ENCODE data around the gene FITM1.

Gene FITM1

GRCh38 chr14:24149302-24149969, 19.0 kb downstream of the FITM1 start:
- in situ Hi-C loops (cut with HindIII; ENCODE audit: low pct_ligation_motif_present, low pct_unique_long_range_greater_than_20kb, low sequenced_read_pairs): no loop called here
- DNase-seq: no peak

- in situ Hi-C loops (cut with HindIII; ENCODE audit: low pct_ligation_motif_present, low pct_unique_long_range_greater_than_20kb, low sequenced_read_pairs): no loop called here
- DNase-seq: no peak
These were observed 19.6 kb downstream of the FITM1 start for GRCh38 chr14:24150061-24150460.

GRCh38 chr14:24150567-24150966, 20.1 kb downstream of the FITM1 start:
- in situ Hi-C loops (cut with HindIII; ENCODE audit: low pct_ligation_motif_present, low pct_unique_long_range_greater_than_20kb, low sequenced_read_pairs): no loop called here
- DNase-seq: no peak

DNA sequence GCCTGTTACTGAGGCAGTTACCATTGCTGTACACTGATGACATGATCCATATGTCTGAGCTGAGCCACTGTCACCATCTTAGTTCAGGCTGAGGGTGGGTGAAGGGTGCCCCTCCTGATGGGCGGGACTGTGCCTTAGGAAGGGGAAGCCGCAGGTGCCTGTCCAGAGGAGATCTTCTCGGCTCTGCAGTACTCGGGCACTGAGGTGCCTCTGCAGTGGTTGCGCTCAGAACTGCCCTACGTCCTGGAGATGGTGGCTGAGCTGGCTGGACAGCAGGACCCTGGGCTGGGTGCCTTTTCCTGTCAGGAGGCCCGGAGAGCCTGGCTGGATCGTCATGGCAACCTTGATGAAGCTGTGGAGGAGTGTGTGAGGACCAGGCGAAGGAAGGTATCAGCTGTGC, 20.5 kb downstream of the FITM1 start:
- in situ Hi-C loops (cut with HindIII; ENCODE audit: low pct_ligation_motif_present, low pct_unique_long_range_greater_than_20kb, low sequenced_read_pairs): no loop called here

GRCh38 chr14:24151404-24152080, 21.1 kb downstream of the FITM1 start:
- DNase-seq: no peak

More for the DNA sequence above, 20.5 kb downstream of the FITM1 start:
- no peak for DNase-seq

GRCh38 chr14:24155100-24155499, 24.6 kb downstream of the FITM1 start:
- in situ Hi-C loops (cut with HindIII; ENCODE audit: low pct_ligation_motif_present, low pct_unique_long_range_greater_than_20kb, low sequenced_read_pairs): no loop called here
- no peak for DNase-seq

More at GRCh38 chr14:24151404-24152080, 21.1 kb downstream of the FITM1 start:
- in situ Hi-C loops (cut with HindIII; ENCODE audit: low pct_ligation_motif_present, low pct_unique_long_range_greater_than_20kb, low sequenced_read_pairs): no loop called here

DNA sequence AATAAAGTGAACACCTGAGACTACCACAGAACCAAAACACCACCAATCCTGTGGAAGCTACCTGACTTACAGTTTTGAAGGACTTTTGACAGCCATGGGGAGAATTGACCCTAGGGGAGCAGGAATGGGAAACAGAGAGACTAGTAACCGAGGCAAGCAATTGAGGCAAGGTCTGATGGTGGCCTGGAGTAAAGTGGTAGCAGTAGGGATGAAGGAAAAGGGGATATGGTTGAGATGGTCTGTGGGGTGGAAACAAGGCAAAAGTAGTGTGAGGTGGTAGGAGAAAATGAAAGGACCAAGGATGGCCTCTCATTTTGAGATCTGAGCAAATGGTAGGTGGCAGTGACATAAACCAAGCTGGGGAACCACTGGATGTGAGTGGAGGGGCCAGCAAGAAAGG, 26.4 kb downstream of the FITM1 start:
- in situ Hi-C loops (cut with HindIII; ENCODE audit: low pct_ligation_motif_present, low pct_unique_long_range_greater_than_20kb, low sequenced_read_pairs): no loop called here
- DNase-seq: no peak

- in situ Hi-C loops (cut with HindIII; ENCODE audit: low pct_ligation_motif_present, low pct_unique_long_range_greater_than_20kb, low sequenced_read_pairs): no loop called here
- DNase-seq: no peak
These were observed 26.9 kb downstream of the FITM1 start for GRCh38 chr14:24157331-24157730.

GRCh38 chr14:24159777-24160498, 29.5 kb downstream of the FITM1 start:
- DNase-seq: no peak
- in situ Hi-C loops (cut with HindIII; ENCODE audit: low pct_ligation_motif_present, low pct_unique_long_range_greater_than_20kb, low sequenced_read_pairs): no loop called here

DNA sequence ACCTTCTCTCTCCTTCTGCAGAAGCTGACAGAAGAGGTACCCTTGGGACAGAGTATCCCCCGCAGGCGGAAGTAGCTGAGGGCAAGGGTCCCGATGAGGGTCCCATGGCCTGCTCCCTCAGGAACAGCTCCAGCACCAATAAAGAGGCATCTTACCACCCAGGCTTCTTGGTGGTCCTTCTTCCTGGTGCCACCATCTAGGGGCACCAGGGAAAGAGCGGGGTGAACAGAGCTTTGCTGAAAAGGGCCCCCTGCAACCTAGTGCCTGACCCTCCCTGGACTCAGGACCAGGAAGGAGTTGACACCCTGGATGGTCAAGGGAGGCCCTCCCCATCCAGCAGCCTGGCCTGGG, 30.0 kb downstream of the FITM1 start:
- no peak for DNase-seq
- in situ Hi-C loops (cut with HindIII; ENCODE audit: low pct_ligation_motif_present, low pct_unique_long_range_greater_than_20kb, low sequenced_read_pairs): no loop called here

- in situ Hi-C loops (cut with HindIII; ENCODE audit: low pct_ligation_motif_present, low pct_unique_long_range_greater_than_20kb, low sequenced_read_pairs): no loop called here
- peak; percentile 93 for DNase-seq
These were observed 30.7 kb downstream of the FITM1 start, which contains the start of gene IRF9 for GRCh38 chr14:24160850-24161804. Gene IRF9, plus strand, starts transcription at chr14:24161265. Its CDS starts 880 bp downstream, at chr14:24162145.

DNA sequence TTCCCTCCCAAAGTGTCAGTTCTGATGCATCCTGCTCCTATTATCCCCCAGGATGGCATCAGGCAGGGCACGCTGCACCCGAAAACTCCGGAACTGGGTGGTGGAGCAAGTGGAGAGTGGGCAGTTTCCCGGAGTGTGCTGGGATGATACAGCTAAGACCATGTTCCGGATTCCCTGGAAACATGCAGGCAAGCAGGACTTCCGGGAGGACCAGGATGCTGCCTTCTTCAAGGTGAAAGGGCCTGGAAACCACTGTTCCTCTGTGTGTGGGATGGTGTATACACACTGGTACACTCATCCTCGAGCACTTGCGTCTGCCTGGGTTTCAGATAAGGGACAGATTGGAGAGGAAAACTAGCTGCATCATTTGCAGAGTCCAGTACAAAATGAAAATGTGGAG, 31.6 kb downstream of the FITM1 start:
- no peak for DNase-seq
- in situ Hi-C loops (cut with HindIII; ENCODE audit: low pct_ligation_motif_present, low pct_unique_long_range_greater_than_20kb, low sequenced_read_pairs): no loop called here

- no peak for DNase-seq
- in situ Hi-C loops (cut with HindIII; ENCODE audit: low pct_ligation_motif_present, low pct_unique_long_range_greater_than_20kb, low sequenced_read_pairs): no loop called here
These were observed 34.1 kb downstream of the FITM1 start for GRCh38 chr14:24164518-24164991.

DNA sequence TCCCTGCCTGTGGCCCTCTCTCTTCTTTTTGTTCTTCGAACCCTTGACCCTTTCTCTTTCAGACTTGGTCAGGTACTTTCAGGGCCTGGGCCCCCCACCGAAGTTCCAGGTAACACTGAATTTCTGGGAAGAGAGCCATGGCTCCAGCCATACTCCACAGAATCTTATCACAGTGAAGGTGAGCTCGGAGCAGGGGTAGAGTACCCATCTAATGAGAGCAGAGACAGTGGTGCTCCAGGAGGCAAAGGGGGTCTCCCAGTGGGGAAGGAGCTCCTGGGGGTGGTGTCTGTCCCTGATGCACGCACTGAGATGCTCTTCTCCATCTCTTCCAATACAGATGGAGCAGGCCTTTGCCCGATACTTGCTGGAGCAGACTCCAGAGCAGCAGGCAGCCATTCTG, 35.3 kb downstream of the FITM1 start:
- in situ Hi-C loops (cut with HindIII; ENCODE audit: low pct_ligation_motif_present, low pct_unique_long_range_greater_than_20kb, low sequenced_read_pairs): no loop called here

DNA sequence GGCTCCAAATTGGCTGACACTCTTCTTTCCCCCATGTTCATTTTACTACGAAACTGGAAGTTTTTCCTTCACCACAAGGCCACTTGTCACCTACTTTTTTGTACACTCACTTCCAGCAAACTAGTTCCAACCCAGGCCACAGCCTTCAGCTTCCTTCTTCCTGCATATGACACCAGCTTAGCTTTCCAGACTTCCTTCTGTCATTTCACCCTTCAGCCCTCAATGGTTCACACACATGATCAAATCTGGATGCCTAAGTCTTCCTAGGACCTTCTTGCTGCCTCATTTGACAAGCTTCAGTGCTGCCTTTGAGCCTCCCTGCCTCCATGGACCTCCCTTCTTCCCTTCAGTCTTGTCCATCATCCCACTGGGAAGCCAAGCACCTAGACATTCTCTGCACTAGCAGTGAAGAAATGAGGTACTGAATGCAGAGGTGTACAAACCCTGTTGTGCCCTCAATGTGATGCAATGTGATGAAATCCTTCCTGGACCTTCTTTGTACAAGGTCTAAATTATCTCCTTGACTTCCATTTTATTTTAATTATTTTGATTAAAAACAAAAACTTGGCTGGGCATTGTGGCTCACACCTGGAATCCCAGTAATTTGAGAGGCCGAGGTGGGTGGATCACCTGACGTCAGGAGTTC, 37.1 kb downstream of the FITM1 start:
- in situ Hi-C loops (cut with HindIII; ENCODE audit: low pct_ligation_motif_present, low pct_unique_long_range_greater_than_20kb, low sequenced_read_pairs): no loop called here
- DNase-seq: no peak

More for the DNA sequence above, 35.3 kb downstream of the FITM1 start:
- no peak for DNase-seq

GRCh38 chr14:24171422-24172260, 41.2 kb downstream of the FITM1 start, which contains the start of gene REC8:
Gene REC8, plus strand, starts transcription at chr14:24172080. Its CDS starts 473 bp downstream, at chr14:24172553.
- DNase-seq: no peak
- in situ Hi-C loops (cut with HindIII; ENCODE audit: low pct_ligation_motif_present, low pct_unique_long_range_greater_than_20kb, low sequenced_read_pairs): no loop called here

GRCh38 chr14:24172261-24172860, 41.9 kb downstream of the FITM1 start:
- in situ Hi-C loops (cut with HindIII; ENCODE audit: low pct_ligation_motif_present, low pct_unique_long_range_greater_than_20kb, low sequenced_read_pairs): no loop called here
- no peak for DNase-seq
